GM10248 (cell line): ENCODE results near the gene KLF13.

Experiments
- CTCF ChIA-PET: fragments of 300-600 bp; sonication (Branson Sonifier 250); formaldehyde crosslinking; extraction: SDS; loops from one replicate; lab custom pipeline; 2021; ENCODE audit warnings: antibody characterized with exemption; lab: Yijun Ruan, JAX
- POLR2A ChIA-PET: fragments of 350-650 bp; sonication (Branson Sonifier 250); formaldehyde crosslinking; extraction: SDS; loops from one replicate; lab custom pipeline; 2020; ENCODE audit warnings: antibody characterized with exemption; lab: Yijun Ruan, JAX
- DNase-seq: peaks from one replicate; pipeline ENCODE4 v3.0.0; 2012; ENCODE audit errors: extremely low spot score
- TF ChIP-seq, protein P1 (sequence below): IDR thresholded peaks from 2 replicates; pipeline ENCODE4 v1.5.1; 2012; ENCODE audit warnings: mild to moderate bottlenecking, low read depth; ENCODE audit errors: extremely low read depth, missing control alignments, control extremely low read depth

The KLF13 gene

DNA sequence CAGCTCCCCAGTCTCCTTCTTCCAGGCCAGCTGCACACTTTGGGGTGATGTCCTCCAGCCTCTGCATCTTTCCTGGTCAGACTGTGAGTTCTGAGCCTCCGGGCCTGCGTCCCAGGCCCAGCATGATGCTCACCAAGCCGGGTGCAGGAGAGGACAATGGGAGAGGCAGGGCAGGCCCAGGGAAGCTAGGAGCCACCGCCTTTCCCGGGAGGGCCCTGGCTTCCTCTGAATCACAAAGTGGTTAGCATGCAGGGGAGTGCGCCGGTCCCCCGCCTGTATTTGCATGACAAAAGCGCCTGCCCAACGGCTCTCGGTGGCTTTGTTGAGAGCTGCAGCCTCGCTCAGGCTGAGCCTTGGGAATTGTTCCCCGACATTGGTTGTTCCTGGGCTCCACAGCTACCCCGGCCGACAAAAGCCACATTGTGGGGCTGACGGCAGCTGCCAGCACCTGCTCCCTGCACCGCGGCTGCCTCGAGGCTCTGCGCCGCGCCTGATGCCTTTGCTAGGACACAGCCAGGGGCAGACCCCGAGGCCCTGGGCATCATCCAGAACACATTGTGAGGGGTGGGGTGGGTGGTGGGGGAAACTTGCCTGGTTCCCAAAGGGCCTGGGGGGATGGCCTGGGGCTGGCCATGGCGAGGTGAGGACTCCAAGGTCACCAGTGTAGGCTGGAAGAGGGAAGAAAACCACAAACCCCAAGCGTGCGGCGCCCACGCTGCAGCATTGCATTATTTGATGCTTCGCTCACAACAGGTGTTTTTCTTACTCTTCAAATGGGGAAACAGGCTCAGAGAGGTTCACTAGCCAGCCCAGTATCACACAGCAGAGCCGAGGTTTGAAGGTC, 20.0 kb upstream of the KLF13 start:
- DNase-seq: no peak

DNA sequence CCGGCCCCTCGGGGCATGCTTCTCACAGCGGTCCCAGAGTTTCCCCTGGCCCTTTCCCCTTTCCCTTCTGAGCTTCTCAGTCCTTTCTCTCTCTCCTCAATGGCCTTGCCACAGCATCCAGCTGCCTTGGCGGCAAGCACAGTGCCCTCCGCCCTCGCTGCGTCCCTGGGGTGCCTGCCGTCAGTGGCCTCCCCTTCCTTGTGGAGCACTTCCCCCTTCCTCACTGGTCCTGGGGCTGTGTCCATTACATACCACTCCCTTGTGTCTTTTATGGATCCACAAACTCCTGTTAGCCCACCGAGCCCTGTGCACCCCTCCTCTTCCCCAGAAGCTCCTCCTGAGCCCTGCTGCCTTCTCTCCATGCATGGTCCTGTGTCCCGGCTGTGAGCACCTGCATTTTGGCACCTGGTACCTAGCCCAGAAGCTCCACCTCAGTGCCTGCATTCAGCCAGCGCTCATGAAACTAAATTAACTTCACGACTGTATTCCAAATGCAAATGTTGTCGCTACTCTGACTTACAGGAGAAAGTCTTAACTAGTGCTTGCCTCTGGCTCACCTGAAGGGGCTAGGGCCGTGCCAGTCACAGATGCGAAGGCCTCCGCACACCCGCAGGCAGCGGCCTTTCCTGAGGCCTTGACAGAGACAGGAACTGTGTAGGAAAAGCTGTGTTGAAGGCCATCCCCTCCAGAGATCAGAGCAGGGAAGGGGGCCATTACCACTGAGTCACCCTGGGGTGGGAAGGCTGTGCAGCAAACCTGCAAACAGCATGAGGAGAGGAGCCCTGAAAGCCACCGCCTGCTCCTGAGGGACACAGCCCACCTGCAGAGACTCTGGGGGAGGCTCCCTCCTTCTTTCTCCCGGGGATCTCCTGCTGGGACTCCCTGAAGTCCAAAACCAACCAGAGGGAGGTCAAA, 19.1 kb upstream of the KLF13 start:
- ChIA-PET POLR2A (interaction anchor here (0.7 to 1.7 kb wide), 3 partner anchors 19 to 52 kb away, joined by 3 to 8 read pairs (median 3); partner anchors contain the start of gene KLF13), CTCF (interaction anchor here (1.1 to 2.1 kb wide), 8 partner anchors 9 to 96 kb away, joined by 3 to 7 read pairs (median 3); partner anchors contain the start of gene KLF13)
- TF ChIP-seq, protein P1, sequence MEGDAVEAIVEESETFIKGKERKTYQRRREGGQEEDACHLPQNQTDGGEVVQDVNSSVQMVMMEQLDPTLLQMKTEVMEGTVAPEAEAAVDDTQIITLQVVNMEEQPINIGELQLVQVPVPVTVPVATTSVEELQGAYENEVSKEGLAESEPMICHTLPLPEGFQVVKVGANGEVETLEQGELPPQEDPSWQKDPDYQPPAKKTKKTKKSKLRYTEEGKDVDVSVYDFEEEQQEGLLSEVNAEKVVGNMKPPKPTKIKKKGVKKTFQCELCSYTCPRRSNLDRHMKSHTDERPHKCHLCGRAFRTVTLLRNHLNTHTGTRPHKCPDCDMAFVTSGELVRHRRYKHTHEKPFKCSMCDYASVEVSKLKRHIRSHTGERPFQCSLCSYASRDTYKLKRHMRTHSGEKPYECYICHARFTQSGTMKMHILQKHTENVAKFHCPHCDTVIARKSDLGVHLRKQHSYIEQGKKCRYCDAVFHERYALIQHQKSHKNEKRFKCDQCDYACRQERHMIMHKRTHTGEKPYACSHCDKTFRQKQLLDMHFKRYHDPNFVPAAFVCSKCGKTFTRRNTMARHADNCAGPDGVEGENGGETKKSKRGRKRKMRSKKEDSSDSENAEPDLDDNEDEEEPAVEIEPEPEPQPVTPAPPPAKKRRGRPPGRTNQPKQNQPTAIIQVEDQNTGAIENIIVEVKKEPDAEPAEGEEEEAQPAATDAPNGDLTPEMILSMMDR: no peak
- DNase-seq: no peak

More for the DNA sequence above, 20.0 kb upstream of the KLF13 start:
- TF ChIP-seq, protein P1: no peak
- ChIA-PET POLR2A (interaction anchor here (0.6 kb wide), 1 partner anchor 185 kb away, joined by 6 read pairs; no protein-coding TSS in a partner anchor), CTCF (interaction anchor here (1.2 to 2.1 kb wide), 4 partner anchors 10 to 20 kb away, joined by 3 to 7 read pairs (median 3); partner anchors contain the start of gene KLF13)

DNA sequence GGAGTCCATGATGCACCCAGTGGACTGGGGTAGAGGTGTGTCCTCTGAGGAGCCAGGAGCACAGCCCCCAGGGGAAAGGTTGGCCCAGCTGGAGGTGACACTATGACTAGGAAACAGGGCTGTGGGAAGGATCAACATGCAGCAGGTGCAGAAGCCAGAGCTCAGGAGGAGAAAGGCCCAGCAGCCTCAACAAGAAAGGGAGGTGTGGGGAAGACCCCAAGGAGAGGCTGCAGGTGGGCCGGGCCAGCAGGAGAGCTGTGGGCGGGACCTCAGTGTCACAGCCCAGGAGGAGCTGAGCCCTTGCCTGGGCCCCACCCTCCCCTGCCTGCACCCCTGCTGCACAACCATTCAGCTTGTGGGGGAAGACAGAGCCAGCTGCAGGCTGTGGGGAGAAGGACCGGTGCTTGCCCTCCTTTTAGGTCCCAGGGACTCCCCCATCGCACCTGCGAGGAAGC, 18.4 kb upstream of the KLF13 start:
- CTCF ChIA-PET: interaction anchor here (0.6 to 2.1 kb wide), 9 partner anchors 9 to 97 kb away, joined by 3 to 7 read pairs (median 3); partner anchors contain the start of gene KLF13
- peak; percentile 84 for DNase-seq
- POLR2A ChIA-PET: interaction anchor here (0.6 to 1.7 kb wide), 4 partner anchors 18 to 78 kb away, joined by 3 to 8 read pairs (median 3); partner anchors contain the start of gene KLF13
- TF ChIP-seq, protein P1: peak; percentile 14

DNA sequence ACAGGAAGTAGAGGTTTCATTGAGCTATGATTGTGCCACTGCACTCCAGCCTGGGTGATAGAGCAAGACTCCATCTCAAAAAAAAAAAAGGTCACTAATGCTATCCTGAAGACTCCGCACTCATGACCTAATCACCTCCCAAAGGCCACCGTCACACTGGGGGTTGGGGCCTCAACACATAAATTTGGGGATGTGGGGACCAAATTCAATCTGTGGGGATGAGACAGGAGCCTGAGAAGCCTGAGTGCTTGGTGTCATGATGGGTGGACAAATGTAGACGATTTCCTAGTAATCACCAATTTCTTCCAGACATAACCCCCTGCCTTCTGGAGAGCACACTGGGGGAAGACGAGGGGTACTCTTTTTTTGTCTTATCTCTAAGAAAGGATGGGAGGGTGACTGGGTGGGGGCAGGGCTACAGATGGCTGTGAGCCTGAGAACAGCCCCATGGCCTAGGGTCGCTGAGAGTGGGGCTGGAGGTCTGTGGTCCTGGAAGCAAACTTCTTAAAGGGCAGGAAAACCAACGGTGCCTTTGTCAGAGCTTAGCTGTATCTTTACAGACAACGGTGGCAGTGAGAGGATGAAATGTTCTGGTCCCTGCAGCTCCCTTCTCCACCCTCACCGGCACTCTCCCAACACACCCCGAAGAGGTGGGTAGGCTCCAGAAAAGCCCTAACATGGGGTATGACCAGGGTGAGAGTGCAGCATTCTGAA, 16.6 kb upstream of the KLF13 start:
- CTCF ChIA-PET: interaction anchor here (0.8 kb wide), 1 partner anchor 9 kb away, joined by 3 read pairs; no protein-coding TSS in a partner anchor
- DNase-seq: no peak
- TF ChIP-seq, protein P1: no peak
- POLR2A ChIA-PET: no interaction called here

DNA sequence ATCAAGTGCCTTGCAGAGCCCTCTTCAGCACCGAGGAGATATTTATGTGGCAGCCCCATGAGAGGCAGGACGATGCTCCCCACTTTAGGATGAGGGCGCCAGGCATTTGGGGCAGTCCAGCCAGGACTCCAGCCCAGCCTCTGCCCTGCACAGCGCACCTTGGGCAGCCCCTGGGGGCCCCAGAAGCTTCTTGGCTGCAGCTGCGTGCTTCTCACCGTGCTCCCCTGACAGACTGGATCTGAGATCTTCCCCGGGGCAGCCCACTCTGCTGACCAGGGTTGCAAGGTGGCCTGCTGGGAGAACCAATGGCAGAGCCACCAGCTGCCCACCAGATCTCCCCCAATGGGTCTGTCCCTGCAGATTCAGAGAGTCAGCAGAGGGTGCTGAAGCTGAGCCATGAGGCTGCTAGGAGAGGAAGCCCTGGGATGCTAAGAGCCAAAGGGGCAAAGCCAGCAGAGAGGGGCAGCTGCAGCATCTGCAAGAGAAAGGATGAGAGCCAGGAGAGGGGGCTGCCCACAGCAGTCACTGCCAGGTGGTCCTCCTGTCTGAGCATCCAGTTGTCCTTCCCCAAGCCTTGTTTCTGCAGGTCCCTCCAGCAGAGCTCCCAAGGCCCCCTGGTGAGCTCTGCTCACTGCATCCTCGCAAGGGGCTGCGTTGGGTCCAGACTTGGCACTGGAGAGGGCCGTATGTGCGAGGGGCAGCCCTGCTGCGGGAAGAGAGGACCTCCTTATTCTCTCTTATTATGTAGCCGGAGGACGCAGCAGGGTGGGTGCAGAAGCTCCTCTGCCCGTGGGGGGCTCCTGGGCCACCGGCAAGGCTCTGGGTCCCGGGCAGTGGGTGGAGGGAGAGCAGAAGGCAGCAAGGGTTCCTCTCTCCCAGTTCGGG, 14.7 kb upstream of the KLF13 start:
- no peak for DNase-seq
- ChIA-PET POLR2A (interaction anchor here (0.6 kb wide), 2 partner anchors 30 to 89 kb away, joined by 5 to 6 read pairs; no protein-coding TSS in a partner anchor), CTCF (interaction anchor here (0.6 to 1.5 kb wide), 3 partner anchors 12 to 176 kb away, joined by 3 to 5 read pairs (median 4); no protein-coding TSS in a partner anchor)
- TF ChIP-seq, protein P1: no peak
